Activated naive CD4-positive, alpha-beta T cell (primary cell): ENCODE data around the gene DOCK8.

ENCODE experiments used
- DNase-seq, 4 experiments: peaks; one replicate each; lab custom pipeline; 2025; lab: John Stamatoyannopoulos, UW

The DOCK8 gene

DNA sequence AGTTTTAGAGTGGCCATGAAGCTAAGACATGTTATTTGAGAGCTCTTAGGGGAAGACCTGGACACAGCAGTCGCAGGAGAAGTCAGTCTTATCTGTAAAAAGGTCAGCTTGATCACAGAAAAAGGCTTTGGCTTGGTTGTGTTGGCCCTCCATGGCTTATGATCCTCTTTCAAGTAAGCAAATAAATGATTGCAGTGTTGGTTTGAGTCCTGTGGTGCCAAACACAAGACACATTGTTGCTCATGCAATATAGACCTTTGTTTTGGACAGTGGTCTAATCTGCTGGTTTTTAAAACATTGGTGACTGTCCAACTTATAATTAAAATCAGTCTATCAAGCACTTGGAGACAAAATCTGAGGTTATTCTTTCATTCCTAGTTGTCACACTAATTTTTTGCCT, 54.0 kb downstream of the DOCK8 start:
- DNase-seq = no peak

DNA sequence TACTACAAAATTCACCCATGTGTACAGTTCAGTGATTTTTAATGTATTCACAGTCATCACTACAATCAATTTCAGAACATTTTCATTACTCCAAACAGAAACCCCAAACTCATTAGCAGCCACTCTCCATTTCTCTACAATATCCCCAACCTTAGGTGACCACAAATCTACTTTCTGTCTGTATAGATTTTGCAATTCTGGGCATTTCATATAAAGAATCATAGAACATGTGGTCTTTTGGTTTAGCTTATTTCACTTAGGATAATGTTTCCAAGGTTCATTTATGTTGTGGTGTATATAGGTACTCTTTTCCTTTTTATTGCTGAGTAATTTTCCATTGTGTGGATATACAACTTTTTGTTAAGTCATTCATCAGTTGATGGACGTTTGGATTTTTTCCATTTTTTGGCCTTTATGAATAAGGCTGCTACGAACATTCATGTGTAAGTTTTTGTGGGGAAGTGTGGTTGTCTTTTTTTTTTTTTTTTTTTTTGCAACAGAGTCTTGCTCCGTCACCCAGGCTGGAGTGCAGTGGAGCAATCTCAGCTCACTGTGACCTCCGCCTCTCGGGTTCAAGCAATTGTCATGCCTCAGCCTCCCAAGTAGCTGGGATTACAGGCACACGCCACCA, 54.5 kb downstream of the DOCK8 start:
- DNase-seq = no peak

DNA sequence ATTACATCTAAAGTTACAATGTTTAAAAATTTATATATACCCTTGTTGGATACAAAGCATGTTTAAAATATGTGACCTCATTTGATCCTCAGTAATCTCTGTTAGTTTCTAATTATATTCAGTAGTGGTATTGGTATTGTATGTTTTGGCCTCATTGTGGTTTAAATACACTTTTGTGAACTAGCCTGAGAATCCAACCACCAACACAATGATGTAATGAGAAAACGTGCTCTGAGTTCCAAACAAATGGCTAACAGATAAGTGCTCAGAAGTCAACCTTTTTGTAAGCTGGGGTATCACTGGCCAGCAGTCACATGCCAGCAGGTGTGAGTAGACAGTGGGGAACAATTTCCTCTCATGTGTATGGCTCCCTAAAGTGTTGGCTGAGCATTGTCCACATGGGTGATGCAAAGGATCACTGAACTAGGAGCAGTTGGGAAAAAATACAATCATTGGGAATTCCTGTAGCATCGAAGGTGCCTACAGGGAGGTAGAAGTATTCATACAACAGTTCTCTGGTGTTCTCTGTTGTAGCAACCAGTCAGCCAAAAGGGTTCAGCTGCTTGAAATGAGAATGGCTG, 56.1 kb downstream of the DOCK8 start:
- DNase-seq = no peak

DNA sequence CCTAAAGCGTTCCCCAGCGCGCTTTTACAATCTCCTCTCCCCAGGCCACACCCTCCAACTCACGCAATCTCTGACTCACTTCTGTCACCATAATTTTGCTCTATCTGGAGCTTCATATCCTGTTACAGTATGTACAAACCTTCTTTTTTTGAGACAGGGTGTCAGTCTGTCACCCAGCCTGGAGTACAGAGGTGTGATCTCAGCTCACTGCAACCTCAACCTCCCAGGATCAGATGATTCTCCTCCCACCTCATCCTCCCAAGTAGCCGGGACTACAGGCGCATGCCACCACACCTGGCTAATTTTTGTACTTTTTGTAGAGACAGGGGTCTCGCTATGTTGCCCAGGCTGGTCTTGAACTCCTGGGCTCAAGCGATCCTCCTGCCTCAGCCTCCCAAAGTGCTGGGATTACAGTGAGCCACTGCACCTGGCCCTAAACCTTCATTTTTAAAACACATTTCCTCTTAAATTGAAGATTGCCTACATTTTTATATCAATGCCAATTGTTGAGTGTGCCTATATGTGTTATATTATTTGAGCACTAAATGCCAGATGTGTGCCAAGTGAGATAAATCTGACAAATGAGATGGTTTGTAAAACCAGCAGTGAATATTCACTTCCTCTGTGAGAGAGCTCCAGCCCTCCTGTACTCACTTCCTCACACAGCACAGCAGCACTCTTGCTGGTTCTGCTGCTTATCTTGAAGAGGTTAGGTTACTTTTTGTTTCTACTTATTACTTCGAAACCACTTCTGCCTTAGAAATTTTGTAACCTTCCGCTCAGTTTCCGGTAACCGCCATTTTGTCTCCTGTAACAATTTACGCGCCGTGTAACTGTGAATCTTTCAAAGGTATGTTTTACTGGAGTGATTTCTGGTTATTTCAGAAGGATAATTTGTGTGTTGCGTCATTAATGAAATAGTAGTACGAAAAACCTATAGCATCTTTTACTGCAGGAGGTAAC, 57.9 kb downstream of the DOCK8 start:
- DNase-seq = peak in 2 of 4 experiments; percentile 39 to 49

DNA sequence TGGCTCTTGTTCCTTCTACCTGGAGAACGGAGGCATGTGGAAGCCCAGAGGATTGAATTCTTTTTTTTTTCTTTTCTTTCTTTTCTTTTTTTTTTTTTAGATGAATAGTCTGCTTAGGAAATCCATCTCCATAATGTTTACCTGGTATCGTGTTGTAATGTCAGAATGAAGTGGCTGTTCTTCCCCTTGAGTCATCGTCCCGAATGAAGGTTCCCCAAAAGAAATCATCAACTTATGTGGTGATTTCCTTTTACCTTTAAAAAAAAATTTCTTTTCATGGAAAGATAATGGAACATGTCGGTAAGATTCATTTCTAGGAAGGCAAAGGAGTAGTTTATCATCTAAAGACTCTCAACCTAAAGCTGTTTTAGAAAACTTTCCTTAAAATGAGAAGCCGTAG, 59.7 kb downstream of the DOCK8 start:
- no peak for DNase-seq

DNA sequence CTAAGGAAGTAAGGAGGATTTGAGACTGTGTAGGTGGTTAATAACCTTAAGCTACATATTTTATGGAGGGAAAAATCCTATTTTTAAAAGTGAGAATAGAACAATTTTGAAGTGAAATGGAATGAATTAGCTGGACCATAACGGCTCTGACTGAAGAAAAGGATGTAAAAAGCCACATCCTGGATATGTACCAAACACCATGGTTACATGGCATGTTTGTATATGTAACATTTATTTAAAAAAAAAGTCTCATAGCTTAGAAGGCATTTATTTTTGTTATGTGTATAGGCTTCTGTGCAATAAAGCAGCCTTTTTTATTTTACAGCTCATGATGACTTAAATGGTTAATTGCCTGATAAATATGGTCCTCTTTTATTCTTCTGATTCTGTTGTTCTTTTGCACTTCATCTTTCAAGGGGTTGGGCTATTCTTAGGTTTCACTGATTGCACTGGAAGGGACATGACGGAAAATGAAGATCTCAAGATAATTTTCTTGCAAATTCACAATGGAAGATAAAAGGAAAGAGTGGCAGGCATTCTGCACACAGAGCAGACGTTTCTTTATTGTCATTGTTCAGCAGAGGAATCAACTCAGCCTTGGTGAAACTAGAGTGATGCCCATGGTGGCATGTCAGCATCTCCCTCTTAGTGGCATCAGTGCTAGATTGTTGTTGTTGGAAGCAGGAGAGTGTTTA, 63.1 kb downstream of the DOCK8 start:
- DNase-seq = no peak

DNA sequence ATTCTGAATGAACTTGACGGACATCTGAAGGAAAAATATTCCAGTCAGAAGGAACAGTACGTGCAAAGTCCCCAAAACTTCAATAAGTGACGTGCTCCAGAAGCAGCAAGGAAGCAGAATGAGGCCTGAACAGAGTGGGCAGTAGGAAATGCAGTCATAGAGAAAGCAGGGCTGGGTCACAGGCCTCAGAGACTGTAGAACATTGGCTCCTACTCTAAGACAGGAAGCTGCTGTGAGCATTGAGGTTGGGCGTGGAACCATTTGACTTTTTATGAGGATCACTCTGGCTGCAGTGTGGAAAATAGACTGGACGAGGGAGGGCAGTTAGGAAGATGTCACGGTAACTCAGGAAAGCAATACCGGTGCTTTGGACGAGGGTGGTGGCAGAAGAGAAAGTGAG, 64.0 kb downstream of the DOCK8 start:
- DNase-seq = no peak

DNA sequence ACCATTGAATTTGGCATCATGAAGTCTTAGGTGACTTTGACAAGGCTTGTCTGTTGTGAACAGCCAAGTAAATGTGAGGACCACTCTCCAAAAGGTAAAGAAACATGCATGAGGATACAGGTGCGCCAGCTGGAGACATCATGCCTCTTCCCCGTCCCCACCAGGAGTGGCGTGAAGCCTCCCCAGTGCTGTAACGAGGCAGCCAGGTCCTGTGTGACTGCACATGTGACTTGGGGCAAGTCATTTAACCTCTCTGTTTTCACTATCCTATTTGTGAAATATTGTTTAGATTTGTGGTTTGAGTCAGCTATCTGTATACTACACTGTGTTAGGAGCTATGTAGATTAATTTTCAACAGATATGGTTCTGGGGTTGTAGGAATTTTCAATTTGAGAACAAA, 65.0 kb downstream of the DOCK8 start:
- no peak for DNase-seq

DNA sequence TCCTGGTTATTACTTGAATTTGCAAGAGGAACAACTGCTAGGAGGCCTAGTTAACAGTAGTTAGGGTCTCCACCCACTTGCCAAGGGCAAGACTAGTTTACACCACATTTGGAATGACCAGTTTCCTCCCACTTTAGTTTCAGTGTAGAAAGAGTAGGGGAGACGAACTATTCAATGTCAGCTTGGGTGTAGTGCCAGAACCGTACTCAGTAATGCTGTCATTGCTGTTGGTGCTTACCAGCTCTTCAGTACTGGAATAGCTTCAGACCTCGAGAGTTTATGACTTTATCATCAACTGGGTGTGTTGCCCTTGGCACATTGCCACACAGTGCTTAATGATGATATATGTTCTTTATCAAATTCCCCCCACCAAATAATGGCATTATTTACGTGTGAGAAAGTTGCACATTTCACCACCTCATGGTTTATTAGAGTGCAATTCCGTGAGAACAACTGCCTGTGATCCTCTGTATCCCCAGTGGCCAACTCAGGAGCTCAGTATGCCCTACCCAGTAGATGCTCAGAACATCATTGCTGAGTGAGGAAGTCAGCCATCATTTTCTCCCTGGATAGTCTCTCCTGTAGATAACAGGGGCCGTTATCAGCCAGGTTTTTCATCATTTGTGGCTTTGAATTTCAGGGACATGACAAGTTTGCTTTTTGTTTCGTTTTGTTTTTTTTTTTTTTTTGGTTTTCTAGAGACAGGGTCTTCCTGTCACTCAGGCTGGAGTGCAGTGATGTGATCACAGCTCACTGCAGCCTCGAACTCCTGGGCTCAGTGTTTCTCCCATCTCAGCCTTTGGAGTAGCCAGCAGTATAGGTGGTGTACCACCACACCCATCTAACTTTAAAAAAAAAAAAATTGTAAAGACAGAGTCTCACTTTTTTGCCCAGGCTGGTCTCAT, 67.3 kb downstream of the DOCK8 start:
- no peak for DNase-seq

DNA sequence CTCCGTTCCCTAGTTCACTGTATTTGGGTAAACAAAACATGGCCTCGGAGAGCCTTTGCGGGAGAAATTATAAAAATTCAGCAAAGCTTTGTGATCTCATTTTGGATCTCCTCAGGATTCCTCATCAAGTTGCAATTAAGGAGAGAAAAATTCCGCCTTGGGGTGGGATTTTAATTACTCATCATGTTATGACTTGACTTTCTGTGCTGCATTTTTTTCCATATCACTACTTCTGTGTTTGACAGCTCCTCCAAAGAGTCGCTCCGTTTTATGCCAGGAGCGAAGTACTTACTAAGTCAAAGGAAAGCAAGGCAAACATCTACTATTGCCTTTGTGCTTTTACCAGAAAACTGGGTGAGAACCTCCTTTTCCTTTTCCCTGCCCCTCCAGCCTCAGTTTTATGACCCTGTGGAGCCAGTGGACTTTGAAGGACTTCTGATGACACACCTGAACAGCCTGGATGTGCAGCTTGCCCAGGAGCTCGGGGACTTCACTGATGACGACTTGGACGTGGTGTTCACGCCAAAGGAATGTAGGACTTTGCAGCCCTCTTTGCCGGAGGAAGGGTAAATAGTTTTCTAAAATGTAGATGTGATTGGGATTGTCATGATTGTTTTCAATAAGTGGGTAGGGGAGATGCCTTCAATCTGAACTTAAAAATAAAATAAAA, 71.5 kb downstream of the DOCK8 start:
- DNase-seq = no peak

DNA sequence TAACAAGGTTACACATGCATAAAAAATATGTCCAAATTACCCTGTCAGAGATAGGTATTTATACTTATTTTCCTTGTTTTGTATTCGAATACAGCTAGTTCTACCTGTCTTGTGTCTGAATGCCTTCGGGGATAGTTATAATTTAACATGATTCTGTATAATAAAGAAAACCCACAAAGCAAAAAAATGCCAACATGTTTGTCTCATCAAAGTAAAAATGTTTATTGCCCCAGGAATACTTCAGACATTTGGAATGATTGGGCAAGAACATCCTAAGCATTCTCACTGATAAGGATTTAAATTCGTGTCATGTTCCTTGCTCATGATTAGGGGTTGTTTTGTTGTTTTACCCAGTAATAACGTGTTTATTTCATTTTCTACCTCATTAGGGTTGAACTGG, 74.5 kb downstream of the DOCK8 start:
- no peak for DNase-seq

DNA sequence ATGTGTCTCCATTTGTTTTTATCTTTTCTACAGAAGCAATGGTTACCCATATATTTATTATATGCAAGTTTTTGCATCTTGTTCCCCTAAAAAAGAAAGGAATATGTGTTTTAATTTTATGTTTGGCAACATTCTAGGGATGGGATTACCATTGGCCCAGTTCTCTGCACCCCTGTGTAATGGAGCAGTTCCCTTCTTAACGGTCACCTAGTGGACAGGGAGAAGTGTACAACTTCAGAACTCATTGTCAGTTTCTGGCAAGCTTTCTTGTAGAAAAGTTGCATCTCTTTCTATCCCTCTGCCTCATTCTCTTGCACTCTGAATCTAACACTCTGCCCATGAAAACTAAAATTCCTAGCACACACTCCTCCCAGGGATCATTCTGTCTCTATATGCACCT, 78.2 kb downstream of the DOCK8 start:
- no peak for DNase-seq

DNA sequence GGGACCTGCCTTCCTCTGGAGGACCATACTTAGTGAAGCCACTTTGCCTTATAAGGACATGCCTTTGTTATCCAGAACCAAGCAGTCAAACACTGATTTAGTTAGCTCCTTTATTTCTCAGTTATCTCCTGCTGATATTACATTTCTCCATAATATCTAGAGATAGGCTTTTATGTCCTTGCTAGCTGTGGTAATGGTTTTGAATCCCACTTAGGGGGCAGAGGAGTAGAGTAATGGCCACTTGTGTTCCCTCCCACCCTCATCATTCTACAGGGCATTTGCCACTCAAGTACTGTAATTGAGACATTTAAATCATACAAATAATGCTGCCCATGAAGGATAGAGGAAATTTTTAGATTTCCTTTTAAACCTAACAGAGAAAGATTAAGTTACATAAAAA, 80.9 kb downstream of the DOCK8 start:
- no peak for DNase-seq

DNA sequence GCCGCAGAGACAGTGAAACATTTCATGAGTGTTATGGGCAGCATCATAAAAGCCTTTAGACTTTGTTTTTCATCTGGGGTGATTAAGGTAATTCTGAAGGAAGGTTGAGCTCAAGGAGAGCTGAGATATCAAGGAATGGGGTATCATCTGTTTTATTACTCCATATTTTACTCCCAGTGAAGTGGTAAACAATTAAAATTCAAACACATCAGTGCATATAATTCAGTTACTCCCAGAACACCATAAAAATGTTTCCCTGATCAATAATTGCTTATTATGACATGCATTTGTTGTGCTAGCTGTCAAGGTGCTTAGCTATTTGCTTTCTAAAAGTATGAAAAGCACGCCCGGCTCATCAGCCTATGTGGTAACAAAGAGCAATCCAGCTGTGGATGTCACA, 81.7 kb downstream of the DOCK8 start:
- no peak for DNase-seq

DNA sequence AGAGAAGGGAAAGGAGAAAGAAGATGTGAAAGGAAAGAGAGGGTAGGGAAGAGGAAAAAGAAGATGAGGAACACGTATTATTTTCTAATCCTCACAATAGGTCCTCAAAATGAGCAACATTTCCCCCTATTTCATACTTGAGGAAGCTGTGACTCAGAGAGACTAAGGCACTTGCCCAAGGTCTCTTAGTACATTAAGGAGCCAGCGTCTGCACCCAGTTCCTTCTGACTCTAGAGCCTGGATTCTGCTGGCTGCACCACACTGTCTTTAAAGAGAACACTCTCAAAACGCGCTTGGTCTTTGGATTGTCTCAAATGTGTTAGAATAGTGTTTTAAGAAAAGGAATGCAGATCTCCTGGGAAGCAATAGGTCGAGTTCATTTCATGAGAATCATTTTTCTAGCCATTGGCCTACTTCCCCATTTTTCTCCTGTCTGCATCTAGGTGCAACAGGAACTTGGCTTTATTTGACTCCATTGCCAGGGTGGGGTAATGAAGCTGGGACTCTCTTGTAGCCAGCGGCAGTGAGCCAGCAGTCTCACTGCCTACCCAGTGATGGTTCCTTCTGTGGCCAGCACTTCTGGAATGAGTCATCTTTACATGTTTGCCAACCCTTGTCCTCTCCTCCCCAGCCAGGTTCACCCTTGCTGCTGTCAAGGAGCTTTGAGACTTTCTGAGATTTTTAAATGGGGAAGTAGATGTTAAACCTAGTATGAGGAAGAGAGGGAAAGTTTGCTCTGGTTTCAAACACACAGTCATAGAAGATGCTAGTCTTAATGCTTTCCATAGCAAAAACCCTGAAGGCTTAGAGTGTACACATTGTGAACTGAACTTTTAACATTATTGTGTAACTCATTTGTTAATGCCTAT, 82.7 kb downstream of the DOCK8 start:
- DNase-seq = no peak

DNA sequence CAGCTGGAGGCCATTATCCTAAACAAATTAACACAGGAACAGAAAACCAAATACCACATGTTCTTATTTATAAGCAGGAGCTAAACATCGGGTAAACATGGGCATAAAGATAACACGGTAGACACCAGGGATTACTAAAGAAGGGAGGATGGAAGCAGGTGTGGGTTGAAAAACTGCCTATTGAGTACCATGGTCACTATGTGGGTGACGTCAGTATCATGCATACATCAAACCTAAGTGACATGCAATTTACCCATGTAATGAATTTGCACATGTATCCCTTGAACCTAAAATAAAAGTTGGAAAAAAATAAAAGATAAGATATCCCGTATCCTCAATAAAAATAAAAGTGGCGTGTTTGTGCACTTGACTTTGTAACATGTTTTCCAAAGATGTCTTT, 88.8 kb downstream of the DOCK8 start:
- no peak for DNase-seq

DNA sequence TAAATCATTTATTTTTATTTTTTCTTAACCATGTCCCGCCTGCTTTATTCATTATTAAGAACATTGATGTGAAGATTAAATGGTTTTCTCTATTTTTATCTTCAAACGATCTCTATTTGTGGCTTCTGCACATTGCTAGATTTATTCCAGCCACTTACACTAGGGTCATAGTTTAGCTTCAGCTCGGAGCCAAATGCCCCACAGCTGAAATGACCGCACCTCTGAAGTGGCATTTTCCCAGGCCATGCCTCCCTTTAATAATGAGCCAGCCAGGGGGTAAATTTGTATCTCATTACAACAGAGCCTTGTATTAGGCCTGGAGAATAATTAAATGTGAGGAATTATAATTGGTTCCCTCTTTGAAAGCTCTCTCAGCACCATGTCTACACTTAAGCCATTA, 89.4 kb downstream of the DOCK8 start:
- DNase-seq = no peak

DNA sequence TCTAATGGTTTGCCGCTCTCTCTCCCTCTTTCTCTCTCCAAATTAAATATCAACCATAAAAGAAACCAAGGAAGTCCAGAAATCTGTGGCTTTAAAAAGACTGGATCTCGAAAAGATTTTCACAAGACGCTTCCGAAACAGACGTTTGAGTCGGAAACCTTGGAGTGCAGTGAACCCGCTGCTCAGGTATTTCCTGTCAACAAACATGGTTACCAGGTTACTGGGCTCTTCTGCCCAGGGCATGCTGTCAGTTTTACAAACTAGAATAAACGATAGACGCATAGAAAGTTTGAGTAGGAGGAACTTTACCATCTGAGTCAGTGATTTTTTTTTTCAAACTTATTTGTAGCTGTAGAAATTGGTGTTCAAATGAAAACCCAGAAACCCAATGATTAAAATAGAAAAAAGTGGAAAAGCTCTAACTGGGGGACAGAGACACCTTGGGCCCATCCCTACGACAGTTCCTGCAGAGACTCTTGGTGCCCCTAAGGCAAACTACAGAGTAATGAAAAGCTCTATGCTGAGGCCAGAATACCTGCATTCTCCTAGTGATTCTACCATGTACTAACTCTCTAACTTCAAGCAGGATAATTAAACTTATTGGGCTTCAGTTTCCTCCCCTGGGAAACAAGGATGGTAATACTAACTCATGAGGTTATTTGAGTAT, 90.0 kb downstream of the DOCK8 start:
- DNase-seq = no peak

DNA sequence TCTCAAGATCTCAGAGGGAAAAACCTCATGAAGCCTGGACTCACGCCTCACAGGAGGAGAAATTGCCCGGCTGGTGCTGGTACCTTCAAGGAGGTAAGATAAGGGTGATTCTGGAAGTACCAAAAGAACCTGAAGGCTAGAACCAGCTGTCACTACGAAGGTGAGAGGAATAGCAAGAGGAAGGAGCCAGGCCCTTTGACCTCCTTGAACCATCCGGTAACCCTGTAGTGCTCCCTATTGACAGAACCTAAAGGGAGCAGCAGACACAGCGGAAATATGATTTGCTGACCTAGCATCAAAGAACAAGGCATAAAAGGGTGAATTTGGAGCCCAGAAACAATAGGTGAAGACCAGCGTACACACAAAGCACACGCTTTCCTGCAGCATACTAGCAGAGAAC, 92.2 kb downstream of the DOCK8 start:
- peak in 2 of 4 experiments; percentile 8 to 9 for DNase-seq
